ENCODE results near the gene GOLGA3.

Gene GOLGA3

DNA sequence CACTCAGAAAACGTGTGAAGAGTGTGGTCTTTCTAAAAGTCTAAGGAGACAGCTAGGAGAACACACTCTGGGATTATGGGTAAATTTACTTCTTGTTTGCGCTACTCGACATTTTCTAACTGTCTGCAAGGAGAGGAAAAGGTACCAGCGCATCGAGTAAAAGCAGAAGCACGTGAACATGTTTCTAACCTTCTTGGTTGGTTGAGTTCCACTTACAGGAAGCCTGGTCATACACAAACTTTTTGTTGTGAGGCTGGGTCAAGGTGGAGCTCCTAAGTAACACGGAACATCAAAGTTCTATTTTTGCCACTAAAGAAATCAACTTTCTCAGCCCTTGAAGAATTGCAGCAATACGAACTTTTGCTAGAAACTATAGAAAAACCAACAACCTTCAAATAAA, 87.0 kb downstream of the GOLGA3 start:
- no peak for DNase-seq

GRCh38 chr12:132740652-132741051, 88.0 kb downstream of the GOLGA3 start:
- DNase-seq = no peak

- no peak for DNase-seq
Measured at GRCh38 chr12:132740313-132740646, 88.4 kb downstream of the GOLGA3 start.

DNA sequence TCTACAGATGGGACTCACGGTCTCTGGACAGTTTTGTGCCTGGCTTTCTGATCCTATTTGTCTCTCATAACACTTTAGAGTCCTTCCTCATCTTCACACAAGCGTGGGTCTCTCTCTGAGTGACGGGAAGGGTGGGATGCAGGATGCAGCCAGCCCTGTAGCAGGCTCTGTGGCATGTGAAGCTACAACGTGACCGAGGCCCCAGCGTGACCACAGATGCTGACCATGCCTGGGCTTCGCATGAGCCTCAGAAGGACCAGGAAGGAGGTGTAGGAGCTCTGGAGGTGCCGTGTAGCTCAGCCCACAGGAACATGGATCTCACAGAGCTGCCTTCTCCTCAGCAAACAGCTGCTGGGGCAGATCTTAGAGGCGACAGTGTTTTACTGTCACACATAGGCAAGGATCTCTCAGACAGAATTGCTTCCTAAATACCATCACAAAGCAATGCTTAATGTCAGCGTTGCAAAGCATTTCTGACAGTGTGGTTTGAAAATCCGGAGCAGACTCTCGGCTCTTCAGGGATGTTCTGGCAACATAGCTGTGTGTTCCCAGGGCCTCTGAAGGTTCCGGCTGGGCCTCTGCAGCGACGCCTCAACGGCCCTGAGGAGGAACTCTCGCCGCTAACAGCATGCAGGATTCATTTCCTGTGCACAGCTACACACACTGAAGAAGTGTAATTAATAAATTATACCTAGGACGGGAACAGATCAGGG, 88.9 kb downstream of the GOLGA3 start:
- DNase-seq = no peak

GRCh38 chr12:132736913-132737312, 91.8 kb downstream of the GOLGA3 start:
- DNase-seq = no peak

- DNase-seq = no peak
Measured at GRCh38 chr12:132736378-132736777, 92.3 kb downstream of the GOLGA3 start.

GRCh38 chr12:132735496-132735895, 93.2 kb downstream of the GOLGA3 start:
- no peak for DNase-seq

DNA sequence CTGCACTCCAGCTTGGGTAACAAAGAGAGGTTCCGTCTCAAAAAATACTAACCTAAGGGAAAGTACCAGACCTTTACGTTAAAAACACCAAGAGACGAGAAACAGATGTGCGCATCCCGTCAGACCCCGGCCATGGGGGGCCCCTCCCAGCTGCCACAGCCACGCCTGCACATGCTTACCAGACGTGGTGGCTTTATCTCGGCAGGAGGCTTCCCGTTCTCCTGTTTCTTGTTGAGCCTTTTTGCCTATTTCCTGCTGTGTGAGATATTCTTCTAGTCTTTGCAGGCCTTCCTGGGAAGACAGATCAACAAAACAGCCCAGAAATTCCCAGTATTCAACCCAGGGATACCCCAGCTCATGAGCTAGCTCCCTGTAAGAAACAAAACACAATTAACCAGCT, 94.5 kb downstream of the GOLGA3 start:
- no peak for DNase-seq

DNA sequence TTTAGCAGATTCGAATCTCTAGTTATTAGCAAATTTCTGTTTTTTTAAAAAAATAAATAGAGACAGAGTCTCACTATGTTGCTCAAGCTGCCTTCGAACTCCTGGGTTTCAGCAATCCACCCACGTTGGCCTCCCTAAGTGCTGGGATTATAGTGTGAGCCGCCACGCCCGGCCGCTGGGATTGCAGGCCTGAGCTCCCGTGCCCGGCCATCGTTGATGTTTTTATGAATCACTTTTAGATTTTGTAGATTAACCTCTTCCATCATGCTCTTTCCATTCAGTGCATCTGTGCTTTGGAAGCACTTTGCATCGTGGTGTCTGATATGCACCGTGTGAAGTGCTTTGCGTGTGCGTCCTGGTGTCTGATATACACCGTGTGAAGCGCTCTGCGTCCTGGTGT, 97.1 kb downstream of the GOLGA3 start:
- DNase-seq = no peak

DNA sequence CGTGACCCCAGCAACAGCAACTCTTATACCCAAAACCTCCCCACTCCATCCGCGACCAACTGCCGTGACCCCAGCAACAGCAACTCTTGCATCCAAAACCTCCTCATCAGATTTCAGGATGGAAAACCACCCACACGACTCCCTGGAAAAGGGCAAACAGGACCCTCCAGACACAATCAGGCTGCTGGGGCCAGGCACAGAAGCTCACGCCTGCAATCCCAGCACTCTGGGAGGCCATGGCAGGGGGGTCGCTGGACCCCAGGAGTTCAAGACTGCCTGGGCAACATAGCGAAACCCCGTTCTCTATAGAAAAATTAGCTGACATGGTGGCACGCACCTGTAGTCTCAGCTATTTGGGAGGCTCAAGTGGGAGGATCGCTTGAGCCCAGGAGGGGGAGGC, 98.3 kb downstream of the GOLGA3 start:
- DNase-seq = no peak

DNA sequence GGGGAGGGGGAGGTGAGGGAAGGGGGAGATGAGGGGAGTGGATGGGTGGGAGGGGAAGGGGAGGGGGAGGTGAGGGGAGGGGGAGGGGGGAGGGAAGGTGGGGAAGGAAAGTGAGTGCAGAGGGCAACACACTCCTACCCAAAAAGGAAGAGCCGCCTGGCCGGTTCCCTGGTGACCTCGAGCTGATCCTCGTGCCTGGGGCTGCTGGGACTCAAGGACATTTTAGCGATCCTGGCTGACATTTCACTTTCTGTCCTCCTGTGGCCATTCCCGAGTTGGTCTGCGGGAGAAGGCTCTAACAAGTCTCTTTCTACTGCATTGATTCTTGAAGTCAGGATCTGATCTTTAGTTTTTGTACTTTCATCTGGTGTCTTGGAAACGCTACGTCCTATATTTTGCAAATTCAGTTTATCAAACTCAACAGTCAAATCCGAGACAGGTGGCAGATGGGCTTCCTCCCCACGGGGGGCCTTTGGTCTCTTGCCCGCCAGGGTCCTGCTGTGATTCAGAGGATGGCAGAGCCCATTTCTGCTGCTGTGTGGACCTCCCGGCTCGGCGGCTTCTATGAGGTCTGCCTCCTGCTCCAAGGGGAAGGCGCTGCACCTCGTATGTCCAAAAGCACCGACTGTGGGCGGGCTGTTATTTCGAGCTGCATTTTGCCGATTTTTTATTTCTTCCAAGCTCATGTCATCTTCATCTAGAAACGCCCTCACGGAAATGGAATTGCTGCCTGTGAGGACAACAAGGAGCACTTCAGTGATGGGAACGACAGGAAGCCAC, 98.9 kb downstream of the GOLGA3 start:
- no peak for DNase-seq

GRCh38 chr12:132728502-132728901, 100.2 kb downstream of the GOLGA3 start:
- no peak for DNase-seq

DNA sequence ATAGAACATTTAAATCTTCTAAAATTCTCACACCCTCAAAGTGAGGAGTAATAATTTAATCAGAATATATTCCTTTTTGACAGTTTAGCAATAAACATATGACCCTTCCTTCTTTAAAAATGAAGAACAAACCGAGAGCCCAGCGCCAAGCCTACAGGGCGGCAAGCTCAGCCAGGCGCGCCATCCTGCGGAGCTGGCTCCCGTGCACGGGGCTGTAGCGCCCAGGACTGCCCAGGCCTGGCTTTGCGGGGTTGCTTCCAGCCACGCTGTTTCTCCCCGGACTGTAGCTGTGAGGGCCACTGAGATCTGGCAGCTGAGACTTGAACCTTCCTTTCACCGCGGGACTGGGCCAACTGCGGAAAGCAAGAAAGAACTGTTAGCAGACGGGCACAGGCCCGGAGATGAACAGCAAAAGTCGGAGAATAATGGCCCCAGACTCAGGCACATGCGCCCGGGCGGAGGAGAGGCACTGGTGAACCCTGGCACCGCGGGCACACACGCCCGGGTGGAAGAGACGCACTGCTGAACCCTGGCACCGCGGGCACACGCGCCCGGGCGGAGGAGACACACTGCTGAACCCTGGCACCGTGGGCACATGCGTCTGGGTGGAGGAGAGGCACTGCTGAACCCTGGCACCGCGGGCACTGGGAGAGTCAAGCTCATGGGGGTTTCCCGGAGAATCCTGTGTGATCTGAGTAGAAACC, 101.4 kb downstream of the GOLGA3 start:
- no peak for DNase-seq

DNA sequence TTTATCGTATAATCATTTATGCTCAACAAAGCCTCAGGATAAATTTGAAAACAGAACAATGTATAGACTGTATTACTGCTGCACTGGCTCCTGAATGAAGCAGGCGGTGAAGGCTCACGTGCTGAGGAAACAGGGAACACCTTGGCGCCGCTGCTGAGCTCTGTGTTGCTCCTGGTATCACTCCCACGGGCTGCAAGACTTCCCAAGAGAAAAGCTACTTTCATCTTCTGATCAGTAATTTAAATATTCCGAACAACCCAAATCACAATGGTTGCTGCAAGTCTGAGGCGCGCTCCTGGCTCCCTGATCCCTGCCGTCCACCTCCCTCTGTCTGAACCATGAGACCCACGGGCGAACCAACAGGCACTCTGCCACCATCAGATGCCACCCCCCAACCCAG, 102.3 kb downstream of the GOLGA3 start:
- no peak for DNase-seq

DNA sequence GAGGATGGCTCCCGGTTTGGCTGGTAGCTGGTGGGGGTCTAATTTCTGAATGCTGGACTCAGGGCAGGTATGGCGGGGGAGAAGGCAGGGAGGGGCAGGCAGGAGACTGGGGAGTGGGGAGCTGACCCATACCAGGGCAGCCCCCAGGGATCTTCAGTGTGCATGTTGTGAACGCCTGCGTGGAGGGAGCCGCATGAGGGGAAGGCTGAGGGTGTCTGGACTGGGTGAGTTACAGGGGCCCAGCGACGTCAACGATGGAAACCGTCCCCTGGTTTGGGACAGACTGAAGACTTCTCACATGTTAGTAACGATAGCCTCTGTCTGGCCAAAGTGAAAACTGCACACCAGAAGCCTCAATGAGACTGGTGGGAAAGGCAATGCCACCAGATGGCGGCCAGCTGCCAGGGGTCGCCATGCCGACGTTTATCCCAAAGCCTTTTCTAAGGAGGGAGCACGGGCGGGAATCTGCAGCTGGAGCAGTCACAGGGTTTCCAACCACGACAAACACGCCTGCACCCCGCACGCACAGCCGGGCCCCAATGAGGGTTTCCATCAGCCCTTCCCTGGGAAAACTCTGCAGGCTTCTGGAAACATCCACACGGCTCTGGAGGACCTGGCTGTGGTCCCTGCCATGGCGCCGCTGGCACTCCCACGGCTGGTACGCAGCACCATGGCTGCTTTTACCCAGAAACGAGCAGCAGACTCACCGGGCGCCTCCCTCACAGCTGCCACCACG, 104.0 kb downstream of the GOLGA3 start:
- no peak for DNase-seq

GRCh38 chr12:132723764-132724140, 104.9 kb downstream of the GOLGA3 start:
- no peak for DNase-seq

DNA sequence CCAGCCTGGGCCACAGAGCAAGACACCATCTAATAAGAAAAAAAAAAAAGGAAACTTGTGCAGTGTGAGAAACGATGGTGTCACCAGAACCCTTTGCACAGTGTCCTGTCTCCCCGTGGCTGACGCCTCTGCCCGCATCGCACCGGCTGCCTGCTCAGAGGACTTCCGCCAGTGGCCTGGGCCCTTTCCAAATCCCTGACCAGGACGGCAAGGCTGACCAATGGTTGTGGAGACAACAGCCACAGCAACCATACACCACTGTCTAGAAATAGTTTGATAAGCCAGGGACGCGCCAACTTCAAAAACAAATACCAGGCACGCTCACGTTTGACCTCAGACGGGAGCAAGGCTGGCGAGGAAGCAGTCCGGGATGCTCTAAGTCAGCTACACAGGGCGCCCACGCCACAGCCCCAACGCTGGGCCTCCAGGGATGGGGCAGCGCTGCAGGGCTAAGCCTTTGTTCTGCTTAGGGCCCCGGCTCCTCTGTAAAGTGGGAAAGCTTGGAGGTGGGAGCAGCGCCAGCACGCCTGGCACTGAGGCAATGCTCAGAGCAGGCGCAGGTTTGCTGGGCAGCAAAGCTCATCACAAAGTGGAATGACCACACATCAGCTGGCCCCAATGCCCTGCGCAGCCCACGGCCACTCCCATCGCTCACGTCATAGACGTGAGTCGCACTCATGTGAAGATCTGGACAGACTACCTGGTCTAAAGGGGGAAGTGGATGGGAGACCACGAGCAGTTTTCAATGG, 105.5 kb downstream of the GOLGA3 start:
- DNase-seq = no peak

- DNase-seq = no peak
Measured at GRCh38 chr12:132720606-132721345, 107.9 kb downstream of the GOLGA3 start.

DNA sequence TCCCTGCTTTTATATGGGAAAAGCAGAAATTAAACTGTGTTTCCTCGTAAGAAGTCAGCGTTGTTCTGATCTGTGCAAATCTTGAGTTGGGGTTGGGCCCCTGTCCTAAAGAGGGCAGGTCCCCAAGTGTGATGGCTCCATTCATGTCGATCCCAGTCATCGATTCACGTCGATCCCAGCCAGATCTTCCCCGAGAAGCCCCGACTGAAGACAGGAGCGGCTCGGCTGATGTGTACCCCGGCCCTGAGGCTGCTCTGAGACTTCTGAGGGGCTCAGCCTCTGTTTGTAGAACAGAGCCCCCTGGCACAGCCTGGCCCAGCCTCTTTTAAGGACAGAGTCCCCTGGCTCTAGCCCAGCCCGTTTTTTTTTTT, 108.7 kb downstream of the GOLGA3 start:
- DNase-seq = no peak

DNA sequence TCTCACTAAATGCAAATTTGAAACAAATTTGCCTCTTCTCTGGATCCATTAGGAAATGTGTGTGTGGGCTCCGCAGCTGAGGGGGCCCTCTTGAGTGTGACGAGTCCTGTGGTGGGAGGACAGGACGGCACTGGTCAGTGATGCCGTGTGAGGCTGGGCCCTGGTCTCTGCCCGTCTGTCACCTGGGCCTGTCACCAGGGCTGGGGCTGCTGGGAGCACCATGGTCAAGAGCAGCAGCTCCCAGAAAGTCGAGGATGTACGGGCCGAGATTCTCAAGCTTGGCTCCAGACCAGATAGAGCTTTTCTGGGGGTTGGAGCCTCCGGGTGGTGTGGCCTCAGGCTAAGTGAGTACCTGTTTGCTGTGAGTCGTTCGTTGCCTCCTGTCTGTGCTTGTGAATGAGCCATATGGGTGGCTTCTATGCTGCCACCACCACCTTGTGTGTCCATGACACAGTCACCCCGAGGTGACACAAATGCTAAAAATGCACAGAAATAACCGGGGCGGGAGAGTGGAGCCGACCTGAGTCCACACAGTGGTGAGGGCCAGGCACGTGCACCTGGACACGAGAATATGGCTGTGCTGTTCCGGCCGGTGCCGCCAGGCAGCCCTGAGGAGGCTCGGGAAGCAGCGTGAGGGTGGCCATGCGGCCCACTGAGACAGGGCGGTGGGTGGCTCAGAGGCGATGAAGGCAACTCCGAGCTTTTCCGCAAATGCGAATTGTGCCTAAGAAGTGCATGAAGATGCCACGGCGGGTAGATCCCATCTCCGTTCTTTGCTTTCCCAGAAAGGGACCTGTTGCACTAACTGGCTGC, 109.3 kb downstream of the GOLGA3 start:
- DNase-seq = no peak
